Activated T-helper 1 cell treated with Interleukin-2 at 50 U/mL for 16 hours (primary cell): ENCODE measurements around the gene CD200R1.

Experiments used
- DNase-seq: peaks from one replicate; pipeline ENCODE4 v3.0.0-alpha.2; 2020; ENCODE audit warnings: low read depth

Gene CD200R1, protein sequence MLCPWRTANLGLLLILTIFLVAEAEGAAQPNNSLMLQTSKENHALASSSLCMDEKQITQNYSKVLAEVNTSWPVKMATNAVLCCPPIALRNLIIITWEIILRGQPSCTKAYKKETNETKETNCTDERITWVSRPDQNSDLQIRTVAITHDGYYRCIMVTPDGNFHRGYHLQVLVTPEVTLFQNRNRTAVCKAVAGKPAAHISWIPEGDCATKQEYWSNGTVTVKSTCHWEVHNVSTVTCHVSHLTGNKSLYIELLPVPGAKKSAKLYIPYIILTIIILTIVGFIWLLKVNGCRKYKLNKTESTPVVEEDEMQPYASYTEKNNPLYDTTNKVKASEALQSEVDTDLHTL

DNA sequence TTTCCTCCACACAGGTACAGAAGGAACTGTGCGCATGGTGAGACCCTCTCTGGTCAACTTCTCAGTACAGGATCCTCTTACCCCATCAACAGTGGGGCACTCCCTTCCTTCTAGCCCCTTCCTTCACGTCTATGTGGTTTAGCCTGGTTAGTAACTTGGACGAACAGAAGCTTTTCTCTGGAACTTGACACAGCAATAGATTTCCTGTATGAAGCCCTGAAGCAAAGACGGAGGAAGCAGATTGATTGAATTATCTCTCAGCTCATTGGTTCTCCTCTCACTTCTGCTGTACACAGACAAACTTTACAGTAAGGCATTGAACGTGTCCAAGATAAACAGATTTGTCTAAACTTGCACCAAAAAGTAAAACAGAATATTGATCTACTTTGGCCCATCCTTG, at the start of gene CD200R1:
CD200R1 (minus strand) TSS at position 210 of the 400 bp plus-strand sequence. CDS start 246 bp downstream, outside the sequence.
- DNase-seq, result no peak

DNA sequence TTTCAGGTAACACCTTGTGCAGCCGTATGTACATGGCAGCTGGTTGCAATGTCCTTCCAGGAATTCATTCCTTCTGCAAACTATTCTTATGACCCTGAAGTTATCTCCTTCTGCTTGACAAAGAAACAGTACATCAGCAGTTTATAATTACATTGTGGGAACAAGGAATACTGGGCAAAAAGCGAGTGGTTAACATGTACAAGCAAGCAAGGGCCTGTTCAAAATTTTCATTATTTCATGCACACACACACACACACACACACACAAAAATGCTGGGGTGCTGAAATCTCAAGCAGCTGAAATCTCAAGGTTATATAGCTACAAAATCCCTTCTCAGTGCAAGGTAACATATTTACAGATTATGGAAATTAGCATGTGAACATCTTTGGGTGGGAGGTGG, 46.6 kb upstream of the CD200R1 start:
- DNase-seq, result no peak

DNA sequence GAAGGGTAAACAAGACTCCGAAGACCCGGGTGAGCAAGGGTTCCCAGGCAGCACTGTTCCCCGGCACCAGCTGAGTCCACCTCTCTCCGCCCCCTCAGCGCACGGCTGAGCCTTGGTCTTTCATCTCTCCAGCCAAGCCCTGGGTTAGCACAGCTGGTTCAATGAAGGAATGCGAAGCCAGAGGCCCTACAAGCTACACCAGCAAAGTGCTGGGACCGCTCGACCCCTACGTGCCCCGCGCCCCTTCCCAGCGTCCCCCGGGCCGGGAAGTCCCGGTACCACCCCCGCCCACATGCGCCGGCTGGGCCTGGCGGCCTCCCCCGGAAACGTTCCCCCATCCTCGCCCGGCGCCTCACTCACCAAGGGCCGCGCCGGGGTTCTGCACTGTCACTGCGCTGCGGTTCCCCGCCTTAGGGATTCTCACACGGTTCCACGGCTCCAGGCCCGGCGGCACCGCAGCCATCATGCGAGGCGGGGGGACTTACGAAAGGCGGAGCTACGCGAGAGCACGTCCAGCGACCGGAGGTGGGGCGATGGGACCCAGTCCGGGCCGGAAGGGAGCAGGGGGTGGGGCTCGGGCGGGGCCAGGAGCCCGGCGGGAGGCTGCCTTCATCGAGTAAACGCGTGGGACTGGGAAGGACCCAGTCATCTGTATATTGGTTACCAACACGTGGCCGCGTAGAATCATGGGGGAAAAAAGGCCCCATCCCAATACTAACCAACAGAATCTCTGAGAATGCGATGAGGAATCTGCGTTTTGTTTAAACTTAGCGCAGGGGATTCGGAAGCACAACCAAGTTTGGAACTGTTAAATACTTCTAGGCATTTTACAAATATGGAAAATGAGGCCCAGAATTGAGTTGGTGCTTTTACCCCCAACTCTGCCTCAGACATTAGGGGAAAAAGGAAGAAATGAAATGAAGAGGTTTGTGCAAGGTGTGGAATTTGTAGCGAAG, 44.6 kb upstream of the CD200R1 start:
- DNase-seq, result peak; percentile 70

DNA sequence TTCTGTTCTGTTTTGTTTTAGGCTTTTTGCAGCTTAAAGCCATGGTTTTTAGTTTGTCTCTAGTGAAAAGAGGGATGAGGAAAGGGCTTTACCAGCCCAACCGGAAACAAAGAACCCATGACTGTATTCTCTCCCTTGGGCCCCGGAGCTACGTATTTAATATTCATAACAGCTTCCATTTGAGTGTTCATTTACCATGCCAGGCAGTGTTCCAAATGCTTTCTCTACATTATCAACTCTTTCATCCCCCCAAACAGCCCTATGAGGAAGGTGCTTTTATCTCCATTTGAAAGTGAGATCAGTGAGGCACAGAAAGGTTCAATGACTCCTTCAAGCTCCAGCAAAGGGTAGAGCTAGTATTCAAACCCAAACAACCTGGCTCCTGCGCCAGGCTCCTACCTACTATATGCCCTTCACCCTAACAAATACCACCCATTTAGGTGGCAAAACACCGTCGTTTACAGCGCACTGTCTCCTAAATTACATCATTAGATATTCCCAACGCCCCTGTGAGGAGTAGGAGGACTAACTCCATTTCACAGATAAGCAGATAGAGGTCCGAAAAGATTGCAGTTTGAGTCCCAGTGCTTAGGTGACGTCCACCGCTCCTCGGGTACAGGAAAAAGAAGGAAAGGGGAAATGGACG, 43.8 kb upstream of the CD200R1 start:
- DNase-seq, result no peak

DNA sequence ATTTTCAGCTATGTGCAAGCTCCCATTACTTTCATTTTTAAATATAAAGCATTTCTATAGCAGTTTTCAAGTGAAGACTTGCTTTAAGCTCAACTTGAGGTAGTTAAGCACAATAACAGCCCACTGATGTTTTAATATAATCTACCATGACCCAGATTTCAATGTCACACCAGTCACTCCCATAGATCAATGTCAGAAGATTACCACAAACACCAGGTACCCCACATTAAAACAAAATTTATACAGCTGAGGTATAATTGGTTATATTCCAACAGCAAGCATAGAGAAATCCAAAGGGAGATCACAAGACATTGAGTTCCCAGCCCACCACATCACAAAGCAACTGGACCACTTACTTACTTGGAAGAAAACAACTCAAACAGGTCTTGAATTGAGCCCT, 38.7 kb upstream of the CD200R1 start:
- no peak for DNase-seq

DNA sequence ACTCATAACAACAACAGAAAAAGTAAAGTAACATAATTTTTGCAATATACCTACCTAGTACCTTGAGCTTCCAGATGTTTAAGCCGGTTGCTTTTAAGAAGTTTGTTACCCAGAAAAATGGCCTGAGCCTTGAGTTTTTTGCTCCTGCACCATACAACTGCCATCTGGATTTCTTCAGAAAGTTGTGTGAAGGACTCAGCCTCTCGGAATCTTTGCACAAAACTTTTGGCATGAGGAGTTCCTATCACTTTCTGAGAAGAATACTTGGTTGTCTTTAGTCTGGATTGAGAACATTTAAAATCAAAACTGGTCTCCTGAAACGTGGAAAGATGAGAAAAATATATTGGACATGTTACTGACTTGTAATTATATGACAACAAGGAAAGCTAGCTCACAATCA, 33.2 kb upstream of the CD200R1 start:
- no peak for DNase-seq

DNA sequence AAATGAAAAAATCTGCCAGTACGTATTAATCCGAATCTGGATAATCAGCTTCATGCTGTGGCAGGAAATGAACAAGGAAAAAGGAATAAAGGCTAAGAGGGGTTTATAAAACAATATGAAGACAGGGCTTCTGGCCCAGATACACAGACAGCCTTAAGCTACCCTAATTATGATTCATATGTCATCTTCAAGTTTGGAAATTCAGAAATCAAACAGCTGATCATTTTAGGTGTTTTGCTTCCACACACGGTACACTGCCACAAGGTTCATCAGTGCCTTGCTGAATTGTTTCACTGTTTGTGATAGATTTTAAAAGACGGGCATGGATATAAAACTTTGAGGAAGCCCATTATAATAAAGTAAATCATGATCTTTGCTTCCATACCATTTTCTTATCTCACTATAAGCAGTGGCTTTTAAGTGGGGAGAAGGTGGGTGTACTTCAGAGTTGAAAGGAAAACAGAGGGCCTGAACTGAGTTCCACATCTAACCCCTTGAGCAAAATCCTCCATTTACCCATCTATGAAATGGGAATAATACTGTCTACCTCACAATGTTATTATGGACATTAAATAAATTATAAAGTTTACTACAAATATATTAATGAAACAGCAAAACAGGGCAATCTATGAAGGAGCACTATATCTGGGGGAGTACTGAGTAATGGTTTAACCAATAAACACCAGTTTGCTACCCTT, 31.6 kb upstream of the CD200R1 start:
- no peak for DNase-seq

DNA sequence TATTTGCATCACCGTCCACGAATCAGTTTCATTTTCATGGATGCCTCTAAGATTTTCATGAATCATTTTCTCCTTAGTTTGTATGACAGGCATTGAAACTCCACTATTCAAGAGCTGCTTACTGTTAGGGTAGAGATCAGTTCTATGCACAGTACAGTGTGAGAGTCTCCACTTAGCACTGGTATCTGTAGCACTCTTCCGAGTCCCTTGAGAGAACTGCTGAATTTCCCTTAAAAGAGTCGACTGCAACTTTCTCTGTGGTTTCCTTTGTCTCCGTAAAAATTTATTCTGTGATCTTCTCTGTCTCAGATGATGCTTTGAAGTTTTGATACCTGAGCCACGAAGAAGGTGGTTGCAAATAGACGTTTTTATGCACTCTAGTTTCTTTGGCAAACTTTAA, 30.7 kb upstream of the CD200R1 start:
- no peak for DNase-seq

DNA sequence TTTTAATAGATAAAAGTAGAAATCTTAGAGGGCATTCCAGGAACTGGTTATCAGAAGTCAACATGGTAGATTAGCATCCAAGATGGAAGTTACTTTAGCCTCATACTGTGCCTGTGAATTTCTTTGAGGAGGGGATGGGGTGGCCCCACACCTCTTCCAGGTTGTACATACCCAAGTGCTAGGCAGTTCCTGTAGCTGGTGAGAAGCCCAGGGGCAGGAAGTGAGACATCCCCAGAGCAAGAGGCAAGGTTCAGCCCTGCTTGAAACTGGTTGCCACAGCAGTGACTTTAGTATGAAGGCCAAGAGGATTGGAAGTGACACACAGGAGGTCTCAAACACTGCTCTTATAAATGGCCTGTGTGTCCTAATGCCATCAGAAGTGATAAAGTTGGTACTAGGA, 27.8 kb upstream of the CD200R1 start:
- peak; percentile 29 for DNase-seq

DNA sequence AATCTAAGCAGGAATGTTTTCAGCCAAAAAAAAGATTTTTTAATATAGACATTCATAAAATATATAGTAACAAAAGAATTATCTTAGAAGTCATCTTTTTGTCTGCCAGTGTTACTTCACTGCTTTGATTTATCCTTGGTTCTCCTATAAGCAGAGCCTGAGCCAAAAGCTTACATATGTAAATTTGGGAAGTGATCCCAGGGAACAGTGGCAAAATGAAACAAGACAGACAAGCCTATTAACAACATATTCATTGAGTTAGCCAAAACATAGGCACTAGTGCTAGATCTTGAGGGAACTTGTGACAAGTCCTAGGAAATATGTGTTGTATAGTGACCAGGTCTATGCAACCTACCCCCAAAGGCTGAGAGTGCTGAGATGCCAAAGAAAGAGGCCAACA, 27.1 kb upstream of the CD200R1 start:
- no peak for DNase-seq

DNA sequence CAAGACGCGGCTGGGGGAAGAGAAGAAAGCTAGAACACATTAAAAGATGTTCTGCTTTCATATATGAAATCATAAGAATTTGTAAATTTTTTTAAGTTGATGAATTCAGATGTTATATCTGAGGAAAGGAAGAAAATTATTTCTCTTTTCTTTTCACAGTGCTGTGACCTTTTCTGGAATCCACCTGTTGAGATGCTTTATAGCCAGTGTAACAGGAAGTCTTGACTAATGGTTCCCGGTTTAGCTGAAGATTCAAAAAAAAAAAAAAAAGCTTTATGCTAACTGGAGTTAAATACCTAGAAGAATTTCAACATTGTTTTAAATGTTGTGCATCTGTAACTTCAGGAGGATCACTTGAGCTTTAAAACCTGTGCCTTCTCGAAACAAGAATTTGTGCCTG, 25.8 kb upstream of the CD200R1 start:
- no peak for DNase-seq

DNA sequence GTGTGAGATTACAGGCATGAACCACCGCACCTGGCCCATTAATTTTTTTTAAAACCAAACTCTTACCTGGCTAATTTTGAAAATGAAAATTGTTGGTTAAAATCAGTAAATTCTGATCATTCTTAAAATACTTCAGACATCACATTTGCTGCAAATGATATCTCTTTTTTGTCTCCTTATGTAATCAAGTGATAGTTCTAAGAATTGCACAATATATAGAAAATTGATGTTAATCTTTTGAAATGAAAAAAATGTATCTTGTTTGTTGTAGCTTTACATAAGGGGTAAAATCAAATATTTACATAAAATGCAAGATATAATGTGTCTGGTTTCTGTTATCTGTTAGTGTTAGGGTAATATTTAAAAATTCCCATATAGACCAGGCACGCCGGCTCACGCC, 20.9 kb upstream of the CD200R1 start:
- DNase-seq, result no peak

DNA sequence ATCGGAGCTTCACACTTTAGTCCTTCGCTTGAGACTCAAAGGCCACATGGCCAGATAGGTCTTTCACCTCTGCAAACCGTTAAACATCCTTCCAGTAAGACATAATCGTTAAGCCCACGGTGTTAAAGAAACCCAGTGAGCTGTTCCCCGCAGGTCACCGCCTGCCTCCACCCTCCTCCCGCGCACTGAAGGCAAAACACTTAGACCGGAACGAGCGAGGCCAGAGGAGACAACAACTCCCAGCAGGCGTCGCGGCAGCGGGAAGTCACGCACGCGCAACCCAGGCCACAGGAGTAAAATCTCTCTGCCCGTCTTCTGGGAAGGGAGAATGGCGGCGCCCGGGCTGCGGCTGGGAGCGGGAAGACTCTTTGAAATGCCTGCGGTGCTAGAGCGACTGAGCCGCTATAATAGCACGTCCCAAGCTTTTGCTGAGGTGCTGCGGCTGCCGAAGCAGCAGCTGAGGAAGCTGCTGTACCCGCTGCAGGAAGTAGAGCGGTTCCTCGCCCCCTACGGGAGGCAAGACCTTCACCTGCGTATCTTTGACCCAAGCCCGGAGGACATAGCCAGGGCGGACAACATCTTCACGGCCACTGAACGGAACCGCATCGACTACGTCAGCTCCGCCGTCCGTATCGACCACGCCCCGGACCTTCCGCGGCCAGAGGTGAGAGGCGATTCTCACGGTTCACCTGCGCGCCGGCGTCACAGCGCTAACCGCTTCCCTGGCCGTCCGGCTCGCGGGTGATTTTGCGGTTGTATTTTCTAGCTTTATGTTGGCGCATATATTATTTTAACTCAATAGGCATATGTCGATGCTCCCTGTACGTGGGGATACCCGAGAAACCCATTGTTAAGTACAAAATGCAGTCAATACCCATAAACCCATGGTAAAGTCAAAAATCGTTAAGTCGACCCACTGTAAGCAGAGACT, 16.0 kb upstream of the CD200R1 start, which contains the start of gene GTPBP8:
GTPBP8 (plus strand) TSS at position 313 of the 931 bp plus-strand sequence; CDS start at position 329, 16 bp downstream.
- peak; percentile 69 for DNase-seq

DNA sequence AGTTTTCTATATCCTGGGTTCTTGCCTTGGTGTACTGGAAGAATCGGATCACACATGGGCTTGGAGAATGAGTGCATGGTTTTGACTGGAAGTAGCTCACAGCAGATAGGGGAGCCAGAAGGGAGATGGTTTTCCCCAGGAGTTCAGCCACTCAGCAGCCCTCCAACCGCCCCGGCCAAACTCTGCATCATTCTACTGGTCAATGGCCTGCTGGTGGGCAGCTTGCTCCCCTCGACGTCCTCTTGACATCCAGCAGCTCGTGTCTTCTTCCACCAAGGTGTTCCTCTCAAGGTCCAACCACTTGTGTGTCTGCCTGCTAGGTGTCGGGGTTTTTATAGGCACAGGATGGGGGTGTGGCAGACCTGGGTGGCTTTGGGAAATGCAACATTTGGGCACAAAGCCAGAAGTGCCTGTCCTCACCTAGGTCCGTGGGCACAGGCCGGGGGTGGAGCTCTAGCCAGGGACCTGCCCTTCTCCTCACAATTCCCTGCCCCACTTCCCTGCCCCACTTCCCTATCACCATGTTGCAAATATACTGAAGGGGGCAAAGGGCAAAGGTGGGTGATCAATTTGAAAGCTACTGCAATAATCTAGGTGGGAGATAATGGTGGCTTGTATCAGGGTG, 12.9 kb upstream of the CD200R1 start:
- DNase-seq, result no peak

DNA sequence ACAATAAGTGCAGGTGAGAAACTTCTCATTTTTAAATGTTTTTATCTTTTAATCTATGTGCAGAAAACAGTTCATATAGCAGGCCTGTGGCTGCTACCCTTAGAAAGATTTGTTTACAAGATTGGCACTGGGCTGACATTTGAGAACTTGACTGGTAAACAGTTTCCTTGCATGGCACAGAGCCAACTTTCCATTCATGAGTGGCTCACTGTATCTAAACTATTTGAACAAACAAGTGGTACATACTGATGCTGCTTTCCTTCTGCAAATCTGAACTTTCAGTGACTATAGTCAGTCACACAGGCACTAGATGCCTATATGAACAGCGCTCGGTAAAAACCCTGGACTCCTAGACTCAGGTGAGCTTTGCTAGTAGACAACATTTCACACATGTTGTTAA, 9.6 kb upstream of the CD200R1 start:
- DNase-seq, result no peak

DNA sequence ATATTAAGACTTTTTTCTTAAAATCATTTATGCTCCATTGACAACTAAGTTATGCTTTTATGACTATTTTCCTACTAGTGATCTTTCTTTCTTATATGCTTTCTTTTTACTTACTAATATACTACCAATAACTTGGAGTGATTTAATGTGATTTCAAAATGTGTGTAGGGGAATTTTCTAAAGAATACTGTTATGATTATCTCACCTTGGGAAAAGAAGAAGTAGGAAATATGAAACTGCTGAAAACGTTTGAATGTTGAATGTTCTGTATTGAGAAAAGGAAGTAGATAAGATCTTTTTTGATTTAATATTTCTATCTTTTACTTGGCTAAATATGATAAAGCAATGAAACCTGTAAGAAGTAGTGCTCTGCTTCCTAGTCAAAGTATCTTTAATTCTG, 7.8 kb upstream of the CD200R1 start:
- DNase-seq, result no peak

DNA sequence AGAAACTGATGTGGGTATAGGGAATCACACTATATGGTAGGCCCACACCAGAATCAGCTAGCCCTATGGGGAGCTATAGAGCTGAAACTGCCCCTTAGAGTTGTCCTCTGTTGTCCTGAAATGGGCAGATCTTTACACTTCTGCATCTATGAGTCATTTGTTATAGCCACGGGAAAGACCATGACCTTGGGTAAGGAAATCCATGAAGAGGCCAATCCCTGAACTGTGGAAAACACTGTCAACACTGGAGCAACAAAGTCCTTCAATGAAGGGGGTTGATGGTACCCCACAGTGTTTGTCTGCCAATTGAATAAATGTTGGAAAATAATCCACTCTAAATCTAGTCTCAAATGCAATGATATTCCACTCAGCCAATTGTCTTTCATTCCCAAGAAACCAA, 5.2 kb upstream of the CD200R1 start:
- no peak for DNase-seq

DNA sequence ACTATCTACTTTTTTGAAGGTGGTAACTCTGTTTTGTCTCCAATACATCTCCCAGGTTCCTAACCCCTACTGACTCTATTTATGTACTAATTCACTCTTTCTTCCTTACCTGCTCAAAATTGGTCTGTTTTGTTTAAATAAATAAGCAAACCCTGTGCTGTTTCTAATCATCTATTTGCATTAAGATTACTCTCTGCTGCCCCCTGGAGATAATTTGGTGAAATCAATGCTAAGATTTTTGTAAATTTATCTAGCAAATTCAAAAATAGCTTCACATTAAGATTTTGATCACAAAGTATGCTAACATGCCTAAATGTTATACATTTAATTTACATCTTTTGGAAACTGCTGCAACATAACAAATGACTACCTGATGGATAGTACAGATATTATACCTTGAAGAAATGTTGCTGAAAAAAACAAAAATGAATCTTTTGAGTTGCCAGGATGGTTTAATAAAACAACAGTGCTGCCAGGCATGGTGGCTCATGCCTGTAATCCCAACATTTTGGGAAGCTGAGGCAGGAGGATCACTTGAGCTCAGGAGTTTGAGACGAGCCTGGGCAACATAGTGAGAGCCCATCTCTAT, 4.4 kb upstream of the CD200R1 start:
- DNase-seq, result no peak

DNA sequence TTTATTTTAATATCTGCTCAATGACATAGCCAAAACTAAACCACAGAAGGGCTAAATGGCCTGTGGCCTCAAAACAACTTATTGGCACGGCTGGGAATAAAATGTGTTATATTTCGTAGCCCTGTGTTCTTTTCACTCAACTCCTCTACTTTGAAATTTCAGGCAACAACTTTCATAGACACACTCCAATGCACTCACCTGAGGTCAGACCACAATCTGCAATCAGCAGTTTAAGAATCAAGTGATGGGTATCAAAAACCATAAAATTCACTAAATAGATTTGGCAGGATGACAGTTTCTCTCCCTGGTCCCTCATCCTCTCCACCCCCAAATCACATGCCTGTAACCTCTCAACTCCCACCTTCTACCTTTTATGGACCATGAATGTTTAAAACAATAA, 2.0 kb upstream of the CD200R1 start:
- DNase-seq, result no peak

DNA sequence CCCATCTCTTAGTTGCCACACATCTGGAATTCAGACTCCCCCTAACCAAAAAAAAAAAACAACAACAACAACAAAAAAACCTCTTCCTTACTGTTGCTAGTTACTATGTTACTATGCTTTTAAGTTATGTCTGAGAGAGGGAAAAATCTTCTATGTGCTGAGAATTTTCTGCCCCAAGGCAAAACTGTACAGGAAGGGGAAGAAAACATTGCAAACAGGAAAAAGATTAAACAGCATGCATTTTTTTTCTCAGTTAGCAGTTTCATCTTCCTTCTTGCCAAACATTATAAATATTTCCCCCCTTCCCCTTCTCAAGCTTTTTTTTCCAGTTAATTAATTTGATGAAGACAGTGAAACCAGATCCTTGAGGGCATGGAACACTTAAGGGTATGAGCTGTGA, 1.1 kb upstream of the CD200R1 start:
- no peak for DNase-seq
